Activated naive CD8-positive, alpha-beta T cell treated with anti-CD3 and anti-CD28 coated beads, Interleukin-2, amount 50 U/mL, for 24 hours (primary cell): ENCODE measurements around the gene PDE2A.

ENCODE experiments used
- ATAC-seq: fragments of 150-1000 bp; cut with Tn5 transposase; one replicate; pipeline ENCODE4 v1.10.0; 2021
- DNase-seq: peaks from one replicate; pipeline ENCODE4 v3.0.0; 2021
- H3K27ac Mint-ChIP-seq: one replicate; pipeline ENCODE4 v1.8.0; 2021; ENCODE audit warnings: mild to moderate bottlenecking, mixed read lengths
- H3K27me3 Mint-ChIP-seq: one replicate; pipeline ENCODE4 v1.8.0; 2021; ENCODE audit warnings: mixed read lengths
- H3K36me3 Mint-ChIP-seq: one replicate; pipeline ENCODE4 v1.8.0; 2021; ENCODE audit warnings: low read depth, mixed read lengths
- H3K4me1 Mint-ChIP-seq: one replicate; pipeline ENCODE4 v1.8.0; 2021; ENCODE audit warnings: mixed read lengths
- H3K4me3 Mint-ChIP-seq: one replicate; pipeline ENCODE4 v1.8.0; 2021; ENCODE audit warnings: mild to moderate bottlenecking, moderate library complexity, mixed read lengths
- H3K9me3 Mint-ChIP-seq: one replicate; pipeline ENCODE4 v1.8.0; 2021; ENCODE audit warnings: mixed read lengths

Gene PDE2A

DNA sequence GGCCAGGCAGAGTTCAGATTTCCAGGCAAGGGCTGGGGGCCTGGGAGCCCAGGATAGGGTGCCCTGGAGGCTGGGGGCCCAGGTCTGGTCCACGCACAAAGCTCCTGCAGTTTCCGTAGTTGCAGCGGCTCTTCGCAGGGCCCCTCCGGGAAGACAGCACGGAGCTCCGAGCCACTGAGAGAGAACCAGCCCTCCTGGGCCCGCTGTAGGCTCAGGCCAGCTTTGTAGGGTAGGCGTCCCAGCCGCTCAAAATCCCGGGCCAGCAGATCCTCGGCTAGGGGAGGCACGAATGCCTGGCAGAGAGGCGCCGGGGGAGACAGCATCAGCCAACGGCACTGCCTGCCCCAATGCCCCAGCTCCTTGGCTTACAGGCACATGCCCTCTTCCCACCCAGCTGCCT lies 23.6 kb upstream of the PDE2A start:
- H3K4me3 Mint-ChIP-seq: no peak overlapping the region
- DNase-seq (no peak), ATAC-seq (no peak)
- H3K36me3 Mint-ChIP-seq: peaks cover 17% of the 10 kb centered on the region
- H3K4me1 Mint-ChIP-seq: no peaks in the 10 kb centered on the region
- no peak overlapping the region for H3K27ac Mint-ChIP-seq
- no peaks in the 10 kb centered on the region for H3K27me3 Mint-ChIP-seq
- no peaks in the 10 kb centered on the region for H3K9me3 Mint-ChIP-seq

DNA sequence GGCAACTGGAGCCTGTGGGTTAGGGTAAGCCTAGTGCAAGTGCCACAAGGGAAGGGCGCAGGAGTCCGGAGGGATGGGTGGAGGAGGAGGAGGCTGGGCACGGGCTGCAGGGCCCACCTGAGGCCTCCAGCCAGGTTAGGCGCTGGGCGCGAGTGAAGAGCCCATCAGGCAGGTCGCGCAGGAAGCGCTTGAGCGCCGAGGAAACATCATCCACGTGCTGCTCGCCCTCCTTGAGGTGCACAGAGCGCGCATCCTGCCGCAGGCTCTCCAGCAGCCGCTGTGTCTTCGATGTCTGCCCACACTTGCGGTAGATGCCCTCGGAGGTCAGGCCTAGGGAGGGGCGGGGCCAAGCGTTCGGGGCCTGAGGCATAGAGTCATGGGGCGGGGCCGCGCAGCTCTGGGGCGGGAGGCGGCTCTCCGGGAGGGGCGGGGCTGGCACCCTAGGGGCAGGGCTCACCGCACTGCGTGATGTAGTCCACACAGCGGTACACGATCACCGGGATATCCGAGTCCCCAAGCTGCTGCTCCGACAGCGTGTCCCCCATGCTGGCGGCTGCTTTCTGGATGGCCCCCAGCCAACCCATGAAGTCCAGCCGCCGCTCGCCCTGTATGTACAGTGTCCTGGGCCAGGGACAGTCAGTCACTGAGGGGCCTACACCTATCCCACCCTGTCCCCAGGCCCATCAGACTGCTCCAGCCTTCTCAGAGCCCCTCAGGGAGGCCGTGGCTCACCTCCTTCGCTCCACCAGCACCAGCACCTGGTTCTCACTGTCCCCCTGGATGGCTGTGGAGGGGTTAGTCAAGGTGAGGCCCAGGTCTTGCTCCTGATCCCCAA lies 22.9 kb upstream of the PDE2A start:
- Mint-ChIP-seq H3K27ac (no peak overlapping the region), H3K4me3 (no peak overlapping the region), H3K36me3 (peaks cover 17% of the 10 kb centered on the region), H3K9me3 (no peaks in the 10 kb centered on the region), H3K4me1 (no peaks in the 10 kb centered on the region), H3K27me3 (no peaks in the 10 kb centered on the region)
- no peak for DNase-seq
- no peak for ATAC-seq

GRCh38 chr11:72695354-72695753 lies 21.1 kb upstream of the PDE2A start:
- no peaks in the 10 kb centered on the region for H3K9me3 Mint-ChIP-seq
- H3K4me3 Mint-ChIP-seq: no peak overlapping the region
- H3K27ac Mint-ChIP-seq: no peak overlapping the region
- no peaks in the 10 kb centered on the region for H3K27me3 Mint-ChIP-seq
- ATAC-seq (no peak), DNase-seq (no peak)
- peaks cover 14% of the 10 kb centered on the region for H3K36me3 Mint-ChIP-seq
- H3K4me1 Mint-ChIP-seq: no peaks in the 10 kb centered on the region

DNA sequence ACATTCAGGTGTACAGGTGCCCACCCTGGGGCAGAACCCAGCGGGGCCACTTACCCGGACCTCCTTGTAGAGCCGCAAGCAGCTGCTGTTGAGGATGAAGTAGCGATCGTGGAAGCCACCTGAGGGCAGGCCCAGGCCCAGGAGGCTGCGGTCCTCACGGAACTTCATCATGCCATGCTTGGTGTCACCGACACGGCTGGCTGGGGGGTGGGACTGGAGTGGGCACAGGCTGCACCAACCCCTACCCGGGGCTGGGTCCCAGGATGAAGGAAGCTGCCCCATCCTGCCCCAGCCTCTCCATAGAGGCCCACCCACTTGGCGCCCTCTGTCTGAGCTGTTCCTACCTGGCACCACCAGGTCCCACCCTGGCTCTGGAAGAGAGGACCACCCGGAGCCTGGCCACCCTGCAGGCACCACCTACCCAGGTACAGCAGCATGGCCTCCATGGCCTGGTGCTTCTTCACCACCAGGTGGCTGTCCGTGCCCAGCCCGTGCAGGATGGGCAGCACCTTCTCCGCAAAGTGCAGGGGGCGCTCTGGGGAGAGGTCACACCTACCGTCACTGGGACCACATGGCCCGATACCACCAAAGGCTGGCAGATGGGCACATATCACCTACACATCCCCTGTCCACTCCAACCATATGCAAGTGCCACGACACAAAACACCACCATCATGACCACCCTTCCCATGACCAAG lies 19.2 kb upstream of the PDE2A start:
- no peaks in the 10 kb centered on the region for H3K9me3 Mint-ChIP-seq
- peaks cover 16% of the 10 kb centered on the region for H3K36me3 Mint-ChIP-seq
- DNase-seq (no peak), ATAC-seq (no peak)
- no peaks in the 10 kb centered on the region for H3K27me3 Mint-ChIP-seq
- H3K4me1 Mint-ChIP-seq: no peaks in the 10 kb centered on the region
- H3K4me3 Mint-ChIP-seq: no peak overlapping the region
- H3K27ac Mint-ChIP-seq: no peak overlapping the region

DNA sequence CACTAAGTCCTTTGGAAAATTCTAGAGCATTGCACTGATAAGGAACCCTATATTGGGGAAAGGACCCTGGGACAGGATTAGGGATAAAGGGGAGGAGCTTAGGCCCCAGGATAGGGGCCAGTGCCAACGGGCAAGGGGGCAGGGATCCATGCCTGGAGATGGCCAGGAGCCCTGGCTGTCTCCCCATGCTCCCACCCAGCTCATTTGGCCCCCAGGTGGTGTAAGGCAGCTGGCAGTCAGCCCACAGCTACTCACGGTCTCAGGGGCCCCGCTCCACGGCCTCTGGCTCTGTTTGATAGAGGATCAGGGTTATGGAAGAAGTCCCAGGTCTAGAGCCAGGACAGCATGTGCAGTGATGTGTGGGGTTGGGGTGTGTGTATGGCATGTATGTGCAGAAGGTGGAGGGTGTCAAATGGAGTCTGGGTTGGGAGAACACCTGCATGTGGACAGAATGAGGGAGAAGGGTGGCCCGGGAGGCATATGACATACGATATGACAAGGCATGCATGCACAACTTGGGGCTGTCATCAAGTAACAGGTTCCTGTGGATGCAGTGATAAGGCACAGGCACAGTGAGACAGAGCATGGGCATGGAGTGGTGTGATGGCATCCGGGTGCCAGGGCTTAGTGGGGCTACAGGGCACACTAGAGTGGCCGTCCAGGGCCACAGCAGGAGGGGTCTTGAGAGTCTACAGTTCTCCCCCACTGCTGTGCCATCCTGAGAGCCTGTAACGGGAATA lies 18.4 kb upstream of the PDE2A start:
- ATAC-seq: no peak
- Mint-ChIP-seq H3K36me3 (peaks cover 16% of the 10 kb centered on the region), H3K27ac (no peak overlapping the region), H3K27me3 (no peaks in the 10 kb centered on the region), H3K4me1 (no peaks in the 10 kb centered on the region), H3K9me3 (no peaks in the 10 kb centered on the region), H3K4me3 (no peak overlapping the region)
- no peak for DNase-seq

DNA sequence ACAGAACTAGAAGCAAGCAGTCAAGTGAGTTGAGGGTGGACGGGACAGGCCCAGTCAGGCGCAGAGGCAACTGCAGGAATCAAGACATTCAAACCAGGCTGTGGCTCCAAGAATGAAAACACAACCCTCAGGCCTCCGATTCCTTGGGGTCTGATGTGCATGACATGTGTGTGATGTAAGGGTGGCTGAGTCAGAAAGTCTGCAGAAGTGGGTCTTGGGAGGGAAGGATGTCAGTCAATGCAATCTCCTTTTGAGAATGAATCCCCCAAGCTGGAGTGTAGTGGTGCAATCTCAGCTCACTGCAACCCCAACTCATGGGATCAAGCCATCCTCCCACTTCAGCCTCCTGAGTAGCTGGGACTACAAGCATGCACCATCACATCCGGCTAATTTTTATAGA lies 15.9 kb upstream of the PDE2A start:
- Mint-ChIP-seq H3K4me1 (peaks cover 22% of the 10 kb centered on the region), H3K36me3 (peaks cover 11% of the 10 kb centered on the region), H3K4me3 (no peak overlapping the region), H3K9me3 (no peaks in the 10 kb centered on the region), H3K27me3 (no peaks in the 10 kb centered on the region), H3K27ac (peak overlapping the region; percentile 3)
- ATAC-seq: no peak
- no peak for DNase-seq

DNA sequence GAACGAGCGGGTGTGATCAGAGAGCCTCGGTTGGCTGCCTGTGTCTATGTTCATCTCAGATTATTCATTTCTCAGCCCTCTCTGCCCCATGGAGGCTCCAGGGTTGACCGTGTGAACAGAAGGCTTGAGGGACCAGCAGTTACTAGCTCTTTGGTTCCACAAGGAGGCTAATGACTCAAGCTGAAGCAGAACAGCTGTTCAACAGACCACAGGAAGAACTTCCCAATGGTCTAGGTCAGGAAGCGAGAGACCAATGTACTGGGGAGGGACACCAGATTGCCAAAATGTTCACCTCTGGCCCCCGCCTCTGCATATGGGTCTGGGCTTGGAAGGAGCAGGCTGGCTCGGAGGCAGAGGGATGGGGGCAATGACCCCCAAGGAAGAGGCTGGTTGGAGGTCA lies 14.7 kb upstream of the PDE2A start:
- Mint-ChIP-seq H3K27me3 (no peaks in the 10 kb centered on the region), H3K27ac (no peak overlapping the region), H3K9me3 (no peaks in the 10 kb centered on the region), H3K4me1 (peaks cover 30% of the 10 kb centered on the region), H3K4me3 (no peak overlapping the region), H3K36me3 (peaks cover 5% of the 10 kb centered on the region)
- ATAC-seq (no peak), DNase-seq (no peak)

DNA sequence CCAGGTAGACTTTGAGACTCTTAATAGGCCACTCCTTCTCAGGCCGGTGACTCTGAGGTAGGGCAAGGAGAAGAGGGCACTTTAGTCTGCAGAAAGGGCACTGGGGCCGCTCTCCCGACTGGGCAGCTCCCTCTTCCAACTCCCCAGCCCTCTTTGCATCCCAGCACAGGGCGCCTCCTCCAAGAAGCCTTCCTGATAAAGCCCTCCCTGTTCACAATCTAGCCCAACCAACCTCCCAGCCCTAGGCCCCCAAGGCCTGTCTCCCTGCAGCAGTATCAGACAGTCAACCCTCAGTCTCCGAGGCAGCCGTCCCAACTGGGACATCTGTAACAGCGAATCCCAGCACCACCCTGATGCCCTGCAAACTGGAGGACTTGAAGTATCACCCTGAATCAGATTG lies 14.3 kb upstream of the PDE2A start:
- no peak overlapping the region for H3K27ac Mint-ChIP-seq
- ATAC-seq (no peak), DNase-seq (no peak)
- H3K9me3 Mint-ChIP-seq: no peaks in the 10 kb centered on the region
- peaks cover 5% of the 10 kb centered on the region for H3K36me3 Mint-ChIP-seq
- H3K4me1 Mint-ChIP-seq: peaks cover 32% of the 10 kb centered on the region
- no peaks in the 10 kb centered on the region for H3K27me3 Mint-ChIP-seq
- H3K4me3 Mint-ChIP-seq: no peak overlapping the region

GRCh38 chr11:72687326-72687725 lies 13.1 kb upstream of the PDE2A start:
- peaks cover 32% of the 10 kb centered on the region for H3K4me1 Mint-ChIP-seq
- H3K27me3 Mint-ChIP-seq: no peaks in the 10 kb centered on the region
- DNase-seq: no peak
- no peak overlapping the region for H3K4me3 Mint-ChIP-seq
- peaks cover 5% of the 10 kb centered on the region for H3K36me3 Mint-ChIP-seq
- no peak for ATAC-seq
- peak overlapping the region; percentile 71 for H3K27ac Mint-ChIP-seq
- H3K9me3 Mint-ChIP-seq: no peaks in the 10 kb centered on the region

- no peak overlapping the region for H3K4me3 Mint-ChIP-seq
- DNase-seq (no peak), ATAC-seq (no peak)
- peaks cover 32% of the 10 kb centered on the region for H3K4me1 Mint-ChIP-seq
- no peaks in the 10 kb centered on the region for H3K9me3 Mint-ChIP-seq
- H3K27me3 Mint-ChIP-seq: no peaks in the 10 kb centered on the region
- peak overlapping the region; percentile 71 for H3K27ac Mint-ChIP-seq
- H3K36me3 Mint-ChIP-seq: peaks cover 5% of the 10 kb centered on the region
Observed at GRCh38 chr11:72686639-72687220, 12.5 kb upstream of the PDE2A start.

- Mint-ChIP-seq H3K36me3 (peaks cover 2% of the 10 kb centered on the region), H3K4me3 (peak overlapping the region; percentile 9), H3K9me3 (no peaks in the 10 kb centered on the region), H3K27ac (peak overlapping the region; percentile 71), H3K27me3 (no peaks in the 10 kb centered on the region), H3K4me1 (peaks cover 34% of the 10 kb centered on the region)
- ATAC-seq (peak; percentile 77), DNase-seq (peak; percentile 66)
Observed at GRCh38 chr11:72685560-72686480, 11.6 kb upstream of the PDE2A start.

- Mint-ChIP-seq H3K27me3 (no peaks in the 10 kb centered on the region), H3K27ac (no peak overlapping the region), H3K4me3 (no peak overlapping the region), H3K4me1 (peaks cover 34% of the 10 kb centered on the region), H3K36me3 (no peaks in the 10 kb centered on the region), H3K9me3 (no peaks in the 10 kb centered on the region)
- DNase-seq (peak; percentile 52), ATAC-seq (peak; percentile 44)
Observed at GRCh38 chr11:72684236-72684912, 10.2 kb upstream of the PDE2A start.

DNA sequence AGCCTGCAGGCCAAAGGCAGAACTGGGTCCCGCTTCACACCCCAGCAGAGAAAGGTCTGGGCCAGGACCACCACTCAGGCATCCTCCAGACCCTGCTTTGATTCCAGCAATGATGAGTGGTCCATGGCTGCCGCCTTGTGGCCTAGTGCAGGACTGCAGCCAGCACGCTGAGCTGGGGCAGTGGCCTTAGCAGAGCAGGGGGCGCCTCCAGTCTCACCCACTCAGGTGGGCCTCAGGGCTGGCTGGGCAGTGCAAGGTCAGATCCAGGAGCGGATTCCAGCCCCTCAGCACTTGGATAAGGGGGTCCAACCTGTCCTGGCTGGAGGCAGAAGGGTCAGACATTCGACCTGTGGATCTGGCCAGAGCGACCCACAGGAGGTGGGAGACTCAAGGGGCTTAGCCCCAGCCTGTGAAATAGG lies 9.6 kb upstream of the PDE2A start:
- Mint-ChIP-seq H3K27me3 (no peaks in the 10 kb centered on the region), H3K27ac (no peak overlapping the region), H3K4me3 (no peak overlapping the region), H3K36me3 (no peaks in the 10 kb centered on the region), H3K4me1 (peaks cover 34% of the 10 kb centered on the region), H3K9me3 (no peaks in the 10 kb centered on the region)
- ATAC-seq (peak; percentile 36), DNase-seq (peak; percentile 80)
